Kidney capillary endothelial cell (primary cell): ENCODE data around the gene DDX47.
A peak's percentile ranks its signal among the peaks of the same experiment; 100 is the strongest.
"Not testable (repeated sequence)": the region's sequence is repeated elsewhere in the genome, so short reads cannot be mapped to it uniquely, and the experiment has no call there.

ENCODE experiments used
- DNase-seq: peaks from one replicate; pipeline ENCODE4 v3.0.0-alpha.2; 2018; ENCODE audit warnings: low spot score

The DDX47 gene

DNA sequence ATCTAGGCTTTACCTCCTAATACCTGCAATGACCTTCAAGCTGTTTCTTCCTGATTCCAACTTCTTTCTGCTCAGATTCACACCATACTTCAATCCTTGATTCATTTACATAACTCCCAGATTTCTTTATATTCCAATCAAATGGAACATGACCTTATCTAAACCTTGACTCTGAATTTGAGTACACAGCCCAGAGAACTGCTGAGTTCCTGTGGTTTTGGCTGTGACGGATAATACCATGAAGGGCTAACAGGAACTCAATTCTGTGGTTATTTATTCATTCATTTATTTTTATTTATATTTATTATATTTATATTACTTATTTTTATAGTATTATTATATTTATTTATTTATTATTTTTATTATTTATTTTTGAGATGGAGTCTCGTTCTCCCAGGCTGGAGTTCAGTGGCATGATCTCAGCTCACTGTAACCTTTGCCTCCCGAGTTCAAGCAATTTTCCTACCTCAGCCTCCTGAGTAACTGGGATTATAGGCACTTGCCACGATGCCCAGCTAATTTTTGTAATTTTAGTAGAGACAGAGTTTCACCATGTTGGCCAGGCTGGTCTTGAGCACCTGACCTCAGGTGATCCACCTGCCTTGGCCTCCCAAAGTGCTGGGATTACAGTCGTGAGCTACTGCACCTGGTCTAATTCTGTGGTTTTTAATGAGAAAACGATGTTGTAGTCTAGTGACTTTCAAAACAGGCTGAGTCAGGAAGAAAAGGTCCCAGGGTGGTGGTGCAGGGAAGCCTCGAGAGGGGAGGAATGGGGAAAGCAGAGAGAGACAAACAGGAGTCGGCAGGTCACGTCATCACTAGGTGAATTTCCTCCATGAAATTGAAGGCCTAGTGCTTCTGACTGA is 16.0 kb upstream of the DDX47 start:
- no peak for DNase-seq

DNA sequence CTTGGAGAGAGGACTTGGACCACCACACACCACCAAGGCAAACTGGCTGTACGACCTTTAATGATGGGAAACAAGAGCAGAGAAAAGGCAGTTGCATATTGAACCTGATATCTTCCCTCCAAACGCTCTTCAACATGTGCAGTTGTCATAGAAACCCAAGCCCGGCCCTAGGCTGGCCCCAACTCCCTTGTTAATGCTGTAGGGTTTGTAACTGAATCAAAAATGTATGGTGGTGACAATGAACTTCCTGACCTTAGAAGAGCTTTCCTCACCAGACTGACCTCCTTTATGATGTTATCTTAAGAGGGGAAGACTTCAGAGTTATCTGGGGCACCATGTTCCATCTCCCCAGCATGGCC is 15.4 kb upstream of the DDX47 start:
- DNase-seq: no peak

DNA sequence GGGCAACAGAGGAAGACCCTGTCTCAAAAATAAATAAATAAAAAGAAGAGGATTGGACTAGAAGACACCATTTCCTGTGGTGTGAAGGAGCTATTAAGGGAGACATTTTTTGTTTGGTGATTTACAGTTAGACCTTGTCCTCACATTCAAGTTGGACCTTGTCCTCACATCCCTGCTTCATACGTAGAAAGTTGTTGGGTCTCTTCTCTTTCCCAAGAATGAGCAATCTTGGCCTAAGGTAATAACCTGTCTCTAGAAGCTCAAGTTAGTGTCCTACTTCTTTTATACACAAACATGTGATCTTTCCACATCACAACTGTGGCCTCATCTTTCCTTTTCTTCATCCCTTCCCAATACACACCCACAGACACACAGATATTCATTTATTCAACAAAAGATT is 14.7 kb upstream of the DDX47 start:
- DNase-seq: no peak

DNA sequence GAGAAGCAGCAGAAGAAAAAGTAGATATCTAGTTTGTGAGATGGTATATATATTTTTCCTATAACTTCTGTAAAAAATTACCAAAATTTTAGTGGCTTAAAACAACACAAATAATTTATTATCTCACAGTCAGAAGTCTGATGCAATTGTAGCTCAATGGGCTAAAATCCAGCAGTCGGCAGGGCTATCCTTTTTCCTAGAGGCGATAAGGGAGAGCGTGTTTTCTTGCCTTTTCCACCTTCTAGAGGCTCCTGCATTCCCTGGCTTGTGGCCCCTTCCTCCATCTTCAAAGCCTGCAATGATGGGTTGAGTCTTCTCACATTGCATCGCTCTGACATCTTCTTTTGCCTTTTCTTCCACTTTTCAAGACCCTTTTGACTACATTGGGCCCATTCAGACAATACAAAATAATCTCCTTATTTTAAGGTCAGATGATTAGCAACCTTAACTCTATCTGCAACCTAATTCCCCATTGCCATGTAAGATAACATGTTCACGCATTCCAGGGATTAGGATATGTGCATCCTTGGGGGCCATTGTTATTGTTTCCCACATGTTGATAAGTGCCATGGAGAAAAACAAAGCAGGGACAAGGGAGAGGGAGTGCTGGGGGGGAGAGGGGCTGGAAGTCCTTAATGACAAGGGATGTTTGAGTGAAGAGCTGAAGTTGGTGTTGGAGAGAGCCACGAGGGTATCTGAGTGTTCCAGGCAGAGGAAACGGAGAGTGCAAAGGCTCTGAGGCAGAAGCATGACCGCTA is 13.8 kb upstream of the DDX47 start:
- DNase-seq: no peak

DNA sequence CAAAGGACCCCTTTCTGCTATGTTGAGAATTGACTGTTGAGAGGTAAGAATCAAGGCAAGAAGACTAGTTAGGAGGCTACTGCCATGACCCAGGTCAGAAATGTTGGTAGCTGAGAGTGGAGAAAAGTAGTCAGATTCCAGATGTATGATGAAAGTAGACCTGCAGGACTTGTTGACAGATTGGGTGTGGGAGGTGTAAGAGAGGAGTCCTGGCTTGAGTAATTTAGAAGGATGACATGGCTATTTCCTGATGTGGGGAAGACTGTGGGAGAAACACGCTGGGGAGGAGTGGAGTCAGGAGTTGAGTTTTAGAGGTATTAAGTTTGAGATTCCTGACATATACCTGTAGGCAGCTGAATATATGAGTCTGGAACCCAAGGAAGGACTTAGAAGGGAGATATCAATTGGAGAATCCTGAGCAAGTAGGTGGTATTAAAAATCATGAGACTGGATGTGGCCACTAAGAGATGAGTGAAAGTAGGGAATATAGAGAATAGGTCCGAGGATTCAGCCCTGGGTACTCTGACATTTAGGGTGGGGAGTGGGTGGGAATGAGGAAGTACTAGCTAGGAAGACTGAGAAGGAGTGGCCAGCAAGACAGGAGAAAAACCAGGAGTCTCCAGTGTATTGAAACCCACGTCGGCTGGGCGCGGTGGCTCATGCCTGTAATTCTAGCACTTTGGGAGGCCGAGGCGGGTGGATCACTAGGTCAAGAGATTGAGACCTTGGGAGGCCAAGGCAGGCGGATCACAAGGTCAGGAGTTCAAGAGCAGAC is 12.6 kb upstream of the DDX47 start:
- DNase-seq: no peak

DNA sequence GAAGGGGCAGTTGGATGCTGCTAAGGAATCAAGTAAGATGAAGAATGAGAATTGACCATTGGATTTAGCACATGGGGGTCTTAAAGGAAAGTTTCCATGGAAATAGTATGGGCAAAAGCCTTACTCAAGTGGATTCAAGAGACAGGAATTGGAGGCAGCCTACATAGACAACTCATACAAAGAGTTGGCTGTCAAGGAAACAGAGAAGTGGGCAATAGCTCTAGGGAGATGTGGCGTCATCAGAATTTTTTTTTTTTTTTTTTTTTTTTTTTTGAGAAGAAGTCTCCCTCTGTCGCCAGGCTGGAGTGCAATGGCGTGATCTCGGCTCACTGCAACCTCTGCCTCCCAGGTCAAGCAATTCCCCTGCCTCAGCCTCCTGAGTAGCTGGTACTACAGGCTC is 11.5 kb upstream of the DDX47 start:
- not testable (repeated sequence) for DNase-seq

DNA sequence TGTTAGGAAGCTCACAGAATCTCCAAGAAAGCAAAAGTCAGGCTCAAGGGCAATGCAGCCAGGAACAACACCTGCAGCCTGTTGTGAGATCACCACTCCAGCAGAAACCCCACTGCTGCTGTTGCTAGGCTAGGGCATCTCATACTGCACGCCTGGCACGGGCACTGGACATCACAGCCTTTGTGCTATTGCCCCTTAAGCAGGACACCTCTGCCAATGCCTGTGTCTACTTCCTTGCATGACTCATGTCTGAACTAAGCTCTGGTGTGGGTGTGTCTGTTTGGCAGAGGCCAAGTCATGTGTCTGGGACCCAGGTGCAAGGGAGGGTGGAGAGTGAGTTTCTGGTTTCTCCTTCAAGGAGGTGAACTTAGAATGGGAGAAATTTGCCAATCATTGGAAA is 10.0 kb upstream of the DDX47 start:
- peak; percentile 87 for DNase-seq

DNA sequence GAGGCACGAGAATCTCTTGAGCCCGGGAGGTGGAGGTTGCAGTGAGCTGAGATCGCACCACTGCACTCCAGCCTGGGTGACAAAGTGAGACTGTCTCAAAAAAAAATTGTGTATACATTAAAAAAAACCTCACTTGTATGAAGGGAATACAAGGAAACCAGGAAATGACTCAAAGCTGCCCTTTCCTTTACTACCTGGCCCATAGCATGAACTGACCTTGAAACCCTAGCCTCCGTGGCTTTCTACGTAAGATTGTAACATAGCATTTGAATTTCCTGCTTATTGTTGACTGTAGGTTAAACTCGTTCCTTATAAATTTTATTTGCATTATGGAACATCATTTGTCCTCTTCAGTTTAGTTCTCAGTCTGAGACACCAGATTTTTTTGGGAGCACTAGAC is 9.1 kb upstream of the DDX47 start:
- DNase-seq: peak; percentile 79

DNA sequence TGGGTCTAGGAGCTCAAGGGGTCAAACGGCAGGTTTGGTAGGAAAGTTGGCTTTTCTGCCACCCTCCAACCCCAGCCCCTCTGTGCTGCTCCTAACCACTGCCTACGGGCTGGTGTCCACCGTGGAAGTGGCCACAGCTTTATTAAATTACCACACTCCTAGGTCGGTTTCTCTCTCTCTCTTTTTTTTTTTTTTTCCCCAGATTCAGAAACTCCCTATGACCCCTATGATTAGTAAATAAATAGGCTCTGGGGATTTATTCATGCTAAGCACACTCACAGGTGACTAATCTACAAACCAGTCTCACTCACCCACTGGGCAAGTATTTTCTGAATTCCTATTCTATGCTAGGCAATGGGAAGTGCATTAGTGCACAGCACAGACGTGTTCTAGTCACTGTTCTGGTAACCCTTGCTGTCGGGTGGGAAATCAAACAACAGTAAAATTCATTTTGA is 8.7 kb upstream of the DDX47 start:
- peak; percentile 90 for DNase-seq

DNA sequence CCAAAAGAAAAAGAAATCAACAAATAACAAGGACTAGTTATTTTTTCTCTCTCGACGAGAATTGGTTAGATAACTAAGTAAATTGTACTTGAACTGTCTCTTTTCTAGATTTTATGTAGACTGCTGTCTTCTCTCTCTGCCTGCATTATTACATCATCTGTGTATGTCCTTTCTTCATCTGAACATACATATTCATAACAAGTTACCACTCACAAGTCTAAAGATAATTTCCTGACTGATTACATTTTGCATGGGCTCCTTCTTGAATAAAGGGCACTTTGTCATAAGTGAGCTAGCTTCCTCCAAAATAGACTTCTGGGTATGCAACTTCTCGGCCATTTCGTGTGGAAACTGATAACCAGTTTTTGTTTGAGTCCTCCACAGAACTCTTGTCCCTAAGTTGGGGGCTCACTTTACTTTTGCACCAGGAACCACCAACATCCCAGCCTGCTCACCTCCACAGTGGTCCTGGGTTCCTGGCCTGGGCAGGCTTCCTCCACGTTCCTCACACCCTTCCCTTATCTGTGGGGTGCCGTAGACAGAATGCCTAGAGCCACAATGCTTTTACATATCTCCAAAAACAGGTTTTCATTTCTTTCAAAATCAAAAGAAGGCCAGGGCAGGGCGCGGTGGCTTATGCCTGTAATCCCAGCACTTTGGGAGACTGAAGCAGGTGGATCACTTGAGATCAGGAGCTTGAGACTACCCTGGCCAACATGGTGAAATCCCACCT is 6.2 kb upstream of the DDX47 start:
- peak; percentile 7 for DNase-seq

DNA sequence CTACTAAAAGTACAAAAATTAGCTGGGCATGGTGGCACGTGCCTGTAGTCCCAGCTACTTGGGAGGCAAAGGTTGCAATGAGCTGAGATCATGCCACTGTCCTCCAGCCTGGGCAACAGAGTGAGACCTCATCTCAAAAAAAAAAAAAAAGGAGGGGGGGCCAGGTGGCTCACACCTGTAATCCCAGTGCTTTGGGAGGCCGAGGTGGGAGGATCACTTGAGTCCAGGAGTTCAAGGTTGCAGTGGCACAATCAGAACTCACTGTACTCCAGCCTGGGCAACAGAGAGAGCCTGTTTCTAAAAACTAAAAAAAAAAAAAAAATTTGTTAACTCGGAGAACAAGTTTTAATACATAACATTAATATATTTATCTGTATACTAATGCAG is 5.6 kb upstream of the DDX47 start:
- DNase-seq: not testable (repeated sequence)

DNA sequence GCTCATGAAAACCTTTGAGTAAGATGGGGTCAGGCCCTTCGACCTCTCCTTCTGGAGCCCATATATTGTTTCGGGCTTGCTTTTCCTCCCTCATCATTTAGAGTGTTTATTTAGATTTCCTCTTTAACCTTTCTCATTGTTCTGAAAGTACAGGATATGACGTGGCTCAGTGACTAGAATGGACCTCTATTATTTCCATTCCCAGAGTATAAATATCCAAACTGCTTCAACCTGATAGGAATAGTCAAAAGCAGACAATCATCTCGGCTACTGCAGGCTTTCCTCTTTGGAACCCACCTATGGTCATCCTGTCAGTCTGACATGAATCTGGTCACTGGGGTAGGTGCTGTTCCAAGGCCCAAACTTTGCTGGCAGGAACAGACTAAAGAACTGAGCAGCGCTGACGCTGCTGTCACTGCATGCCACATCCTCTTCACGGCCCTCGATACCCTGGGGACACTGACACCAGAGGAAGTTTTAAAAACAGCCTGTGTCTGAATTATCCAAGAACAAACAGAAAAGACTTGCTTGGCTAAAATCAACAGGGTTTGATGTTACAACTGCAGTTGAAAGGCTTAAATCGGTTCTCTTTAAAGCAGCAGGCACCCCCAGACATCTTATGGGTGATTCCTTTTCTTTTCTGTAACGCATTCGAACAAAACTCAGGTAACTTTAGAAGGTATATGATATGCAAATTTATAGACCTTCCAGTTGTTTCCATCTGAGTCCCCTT is 5.0 kb upstream of the DDX47 start:
- DNase-seq: peak; percentile 89

DNA sequence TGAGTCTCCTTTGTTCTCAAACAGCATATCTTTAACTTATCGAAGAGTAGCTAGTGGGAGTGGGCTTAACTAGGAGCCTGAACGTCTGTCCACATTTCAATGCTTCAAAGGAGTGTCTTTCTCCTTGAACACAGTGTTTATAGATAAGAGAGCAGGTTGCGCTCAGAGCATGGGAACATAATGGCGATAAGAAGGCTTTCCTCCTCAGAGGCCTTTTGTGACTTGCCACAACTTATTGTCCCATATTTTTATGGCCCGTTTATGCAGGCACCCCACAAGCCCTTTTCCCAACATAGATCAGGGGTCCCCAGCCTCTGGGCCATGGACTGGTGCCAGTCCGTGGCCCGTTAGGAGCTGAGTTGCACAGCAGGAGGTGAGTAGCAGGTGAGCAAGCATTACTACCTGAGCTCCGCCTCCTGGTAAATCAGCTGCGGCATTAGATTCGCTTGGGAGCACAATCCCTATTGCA is 2.6 kb upstream of the DDX47 start:
- no peak for DNase-seq

DNA sequence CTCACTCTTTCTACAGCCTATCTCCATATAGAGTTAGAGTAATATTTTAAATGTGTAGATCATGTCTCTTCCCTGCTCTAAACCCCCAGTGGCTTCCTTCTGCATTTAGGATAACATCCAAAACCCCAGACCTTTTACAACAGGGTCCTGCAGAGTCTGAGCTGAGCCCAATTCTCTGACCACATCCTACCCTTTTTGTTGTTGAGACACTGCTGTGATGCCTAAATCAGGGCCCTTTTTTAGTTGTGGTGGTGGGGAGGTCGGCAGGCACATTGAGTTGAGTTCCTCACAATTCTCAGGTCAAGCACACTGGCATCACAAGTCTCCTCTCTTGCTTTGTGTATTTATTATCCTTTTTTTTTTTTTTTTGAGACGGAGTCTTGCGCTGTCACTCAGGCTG is 1.8 kb upstream of the DDX47 start:
- DNase-seq: no peak

DNA sequence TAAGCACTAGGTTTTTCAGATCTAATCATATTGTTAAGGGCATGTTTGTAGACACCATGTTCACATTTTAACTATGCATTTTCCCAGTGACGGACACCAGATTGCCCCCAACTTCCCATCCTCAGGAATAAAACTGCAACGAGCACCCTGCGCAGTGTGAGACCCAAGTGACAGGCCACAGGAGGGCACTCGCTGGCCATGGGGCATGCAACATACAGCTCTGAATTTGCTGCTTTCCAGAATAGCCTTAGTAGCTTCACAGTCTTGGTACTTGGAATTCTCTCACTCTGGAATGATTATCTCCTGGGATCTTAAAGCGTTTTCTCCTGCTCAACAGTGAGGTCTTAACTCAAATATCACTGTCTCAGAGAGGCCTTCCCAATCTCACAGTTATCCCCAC is 972 bp upstream of the DDX47 start:
- DNase-seq: no peak

DNA sequence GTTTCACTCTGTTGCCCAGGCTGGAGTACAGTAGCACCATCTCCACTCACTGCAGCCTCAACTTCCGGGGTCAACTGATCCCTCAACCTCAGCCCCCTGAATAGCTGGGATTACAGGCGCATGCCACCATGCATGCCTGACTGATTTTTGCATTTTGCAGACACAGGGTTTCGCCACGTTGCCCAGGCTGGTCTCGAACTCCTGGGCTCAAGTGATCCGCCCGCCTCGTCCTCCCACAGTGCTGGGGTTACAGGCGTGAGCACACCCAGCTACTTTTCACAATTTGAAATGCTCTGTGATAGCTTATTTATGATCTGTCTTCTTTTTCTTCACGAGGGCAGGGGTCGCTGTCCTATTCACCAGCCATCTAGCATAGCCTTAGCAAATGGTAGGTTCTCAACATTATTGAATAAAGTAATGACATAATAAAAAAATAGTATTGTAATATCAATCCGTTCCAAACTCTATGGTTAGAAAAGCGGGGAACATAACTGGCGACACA is 477 bp upstream of the DDX47 start:
- no peak for DNase-seq

DNA sequence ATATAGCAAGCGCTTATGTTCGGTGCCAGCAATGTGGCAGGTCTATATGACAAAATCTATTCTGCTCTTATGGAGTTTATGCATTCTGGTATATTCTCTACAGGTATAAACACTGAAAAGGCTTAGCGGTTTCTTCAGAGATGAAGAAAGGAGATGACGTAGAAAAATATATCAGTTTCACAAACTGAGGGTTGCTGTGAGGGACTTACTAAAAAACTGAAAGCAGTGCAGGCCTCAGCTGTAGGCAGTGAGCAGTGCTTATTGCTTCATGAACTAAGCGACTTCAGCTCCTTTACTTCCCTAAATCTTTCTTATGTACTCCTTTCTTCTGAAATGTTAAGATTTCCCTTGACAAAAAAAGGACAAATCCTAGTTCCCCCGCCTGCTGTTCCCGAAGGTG is 4.5 kb downstream of the DDX47 start:
- DNase-seq: no peak

DNA sequence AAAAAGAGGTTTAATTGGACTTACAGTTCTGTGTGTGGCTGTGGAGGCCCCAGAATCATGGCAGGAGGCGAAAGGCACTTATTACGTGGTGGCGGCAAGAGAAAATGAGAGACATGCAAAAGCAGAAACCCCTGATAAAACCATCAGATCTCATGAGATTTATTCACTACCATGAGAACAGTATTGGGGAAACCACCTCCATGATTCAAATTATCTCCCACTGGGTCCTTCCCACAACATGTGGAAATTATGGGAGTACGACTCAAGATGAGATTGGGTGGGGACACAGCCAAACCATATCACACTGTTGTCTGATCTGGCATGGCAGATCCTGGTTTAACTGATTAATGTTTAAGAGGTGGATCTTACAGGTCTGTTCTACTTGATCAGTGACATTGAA is 5.6 kb downstream of the DDX47 start:
- no peak for DNase-seq

DNA sequence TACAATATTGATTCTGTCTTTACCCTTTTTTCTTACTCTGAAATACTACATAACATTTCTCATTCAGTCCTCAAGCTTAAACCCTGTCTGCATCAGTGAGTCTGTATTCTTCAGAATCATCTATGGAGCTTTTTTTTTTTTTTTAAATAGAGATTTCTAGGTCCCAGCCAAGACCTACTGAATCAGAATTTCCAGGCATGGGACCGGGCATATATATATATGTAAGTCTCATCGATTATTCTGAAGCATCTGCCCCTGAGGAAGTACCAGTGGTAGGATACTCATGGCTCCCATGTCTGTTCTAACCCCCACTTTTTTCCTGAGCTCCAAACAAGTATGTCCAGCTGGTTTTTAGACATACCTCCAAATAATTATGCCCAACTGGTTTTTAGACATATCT is 6.1 kb downstream of the DDX47 start:
- DNase-seq: no peak

DNA sequence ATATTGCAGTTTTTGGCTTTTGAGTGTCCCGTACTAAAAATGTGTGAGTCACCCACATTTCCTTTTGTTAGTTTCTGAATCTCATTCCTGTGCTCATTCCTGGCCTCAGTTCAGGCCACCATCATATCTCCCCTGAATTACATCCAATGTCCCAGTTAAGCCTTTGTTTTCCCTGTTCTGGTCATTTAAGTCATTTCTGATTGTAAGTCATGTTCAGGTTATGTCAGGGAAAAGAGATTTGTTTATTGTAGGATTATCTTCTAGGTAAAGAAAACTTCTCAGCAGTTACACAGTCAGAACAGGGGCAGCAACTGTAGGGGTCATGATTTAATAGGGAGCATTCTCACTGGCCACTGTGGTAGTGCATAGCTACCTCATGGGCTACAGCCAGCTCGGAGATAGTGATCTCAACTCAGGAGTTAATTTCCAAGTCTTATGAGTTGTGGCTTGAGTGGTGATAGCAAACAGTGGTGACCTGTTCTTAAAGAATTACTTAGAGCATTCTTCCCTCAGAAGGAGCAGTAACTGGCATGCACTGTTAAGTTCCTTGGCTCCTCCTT is 6.7 kb downstream of the DDX47 start:
- no peak for DNase-seq

DNA sequence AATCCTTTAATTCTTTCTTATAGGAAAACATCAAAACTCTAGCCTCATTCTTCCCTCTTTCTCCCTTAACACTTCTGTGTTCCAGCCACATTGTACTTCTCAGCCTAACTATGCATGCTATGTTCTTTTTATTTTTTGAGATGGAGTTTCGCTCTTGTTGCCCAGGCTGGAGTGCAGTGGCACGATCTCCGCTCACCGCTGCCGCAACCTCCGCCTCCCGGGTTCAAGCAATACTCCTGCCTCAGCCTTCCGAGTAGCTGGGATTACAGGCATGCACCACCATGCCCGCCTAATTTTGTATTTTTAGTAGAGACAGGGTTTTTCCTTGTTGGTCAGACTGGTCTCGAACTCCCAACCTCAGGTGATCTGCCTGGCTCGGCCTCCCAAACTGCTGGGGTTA is 7.2 kb downstream of the DDX47 start:
- DNase-seq: not testable (repeated sequence)
